ENCODE measurements around the gene TMC7.
A peak's percentile ranks its signal among the peaks of the same experiment; 100 is the strongest.
"Not testable (repeated sequence)": the region's sequence is repeated elsewhere in the genome, so short reads cannot be mapped to it uniquely, and the experiment has no call there.

The TMC7 gene

DNA sequence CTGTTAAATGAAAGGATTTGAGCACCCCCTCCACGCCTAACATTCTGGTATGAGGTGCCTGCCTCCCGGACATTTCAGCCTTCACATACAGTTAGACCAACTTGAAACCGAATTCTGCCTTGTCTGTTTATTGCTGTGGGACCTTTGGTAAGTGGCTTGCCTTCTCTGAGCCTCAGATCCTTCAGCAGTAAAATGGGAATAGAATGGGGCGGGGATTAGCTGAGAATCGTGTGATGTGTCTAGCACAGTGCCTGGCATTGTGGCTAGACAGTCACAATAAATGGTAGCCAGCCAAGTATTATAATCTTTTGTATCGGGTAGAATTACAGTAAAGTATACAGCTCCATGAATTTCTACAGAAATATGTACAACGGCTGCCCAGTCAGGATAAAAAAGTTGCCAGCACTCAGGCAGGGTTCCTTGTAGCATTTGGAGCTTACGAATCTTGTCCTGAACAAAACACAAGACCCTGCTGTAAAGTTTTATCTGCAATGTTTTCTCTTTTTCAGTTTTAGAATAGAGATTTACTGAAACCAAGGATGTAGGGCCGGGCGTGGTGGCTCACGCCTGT lies 786 bp downstream of the TMC7 start:
- Histone ChIP-seq H3K4me1 (ENCODE audit: control insufficient read depth, insufficient read depth, low read length) (peaks cover 3% of the 10 kb centered on the region), H3K27ac (ENCODE audit: low read length) (no peak overlapping the region)

DNA sequence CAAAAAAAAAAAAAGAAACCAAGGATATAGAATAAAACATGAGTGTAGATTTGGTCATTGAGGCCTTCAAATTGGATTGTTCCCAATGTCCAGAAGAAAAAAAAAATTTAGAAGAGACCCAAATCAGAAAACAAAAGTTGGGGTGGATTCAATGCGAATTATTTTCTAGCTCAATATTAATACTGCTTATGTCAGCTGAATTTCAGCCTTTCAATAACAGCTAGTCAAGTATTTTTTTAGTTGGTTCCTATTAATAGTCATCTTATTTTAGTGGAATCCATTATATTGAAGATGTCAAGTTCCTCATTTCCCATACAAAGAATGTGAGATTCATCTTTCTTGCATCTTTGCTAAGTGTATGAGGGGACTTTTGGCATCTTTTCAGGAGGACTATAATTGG lies 1.5 kb downstream of the TMC7 start:
- H3K27ac ChIP-seq (ENCODE audit: low read length); H3K4me3 ChIP-seq (ENCODE audit: low read length in 2 of 2): not testable (repeated sequence)

More for the DNA sequence above, 786 bp downstream of the TMC7 start:
- Histone ChIP-seq H3K36me3 (ENCODE audit: control insufficient read depth in 2 of 2, insufficient read depth in 2 of 2, low read length in 2 of 2) (no peaks in the 10 kb centered on the region), H3K27me3 (ENCODE audit: control insufficient read depth in 1 of 2, insufficient read depth in 2 of 2, low read length in 2 of 2) (no peaks in the 10 kb centered on the region), H3K4me3 (ENCODE audit: low read length in 2 of 2) (peak overlapping the region; percentile 45 to 66), H3K9ac (ENCODE audit: low read length in 2 of 2) (no peak overlapping the region), H3K9me3 (ENCODE audit: control insufficient read depth in 2 of 2, low read length in 2 of 2) (no peaks in the 10 kb centered on the region)

DNA sequence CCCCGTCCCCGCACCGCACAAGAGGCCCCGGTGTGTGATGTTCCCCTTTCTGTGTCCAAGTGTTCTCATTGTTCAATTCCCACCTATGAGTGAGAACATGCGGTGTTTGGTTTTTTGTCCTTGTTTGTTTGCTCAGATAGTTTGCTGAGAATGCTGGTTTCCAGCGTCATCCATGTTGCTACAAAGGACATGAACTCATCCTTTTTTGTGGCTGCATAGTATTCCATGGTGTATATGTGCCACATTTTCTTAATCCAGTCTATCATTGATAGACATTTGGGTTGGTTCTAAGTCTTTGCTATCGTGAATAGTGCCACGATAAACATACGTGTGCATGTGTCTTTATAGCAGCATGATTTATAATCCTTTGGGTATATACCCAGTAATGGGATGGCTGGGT lies 8.0 kb downstream of the TMC7 start:
- not testable (repeated sequence) for H3K4me3 ChIP-seq (ENCODE audit: low read length in 2 of 2); H3K9me3 ChIP-seq (ENCODE audit: control insufficient read depth in 2 of 2, low read length in 2 of 2); H3K27ac ChIP-seq (ENCODE audit: low read length); H3K4me1 ChIP-seq (ENCODE audit: control insufficient read depth, insufficient read depth, low read length); H3K36me3 ChIP-seq (ENCODE audit: control insufficient read depth in 2 of 2, insufficient read depth in 2 of 2, low read length in 2 of 2); H3K27me3 ChIP-seq (ENCODE audit: control insufficient read depth in 1 of 2, insufficient read depth in 2 of 2, low read length in 2 of 2); H3K9ac ChIP-seq (ENCODE audit: low read length in 2 of 2)

More for the DNA sequence above, 1.5 kb downstream of the TMC7 start:
- not testable (repeated sequence) for H3K4me1 ChIP-seq (ENCODE audit: control insufficient read depth, insufficient read depth, low read length); H3K9me3 ChIP-seq (ENCODE audit: control insufficient read depth in 2 of 2, low read length in 2 of 2); H3K27me3 ChIP-seq (ENCODE audit: control insufficient read depth in 1 of 2, insufficient read depth in 2 of 2, low read length in 2 of 2); H3K9ac ChIP-seq (ENCODE audit: low read length in 2 of 2); H3K36me3 ChIP-seq (ENCODE audit: control insufficient read depth in 2 of 2, insufficient read depth in 2 of 2, low read length in 2 of 2)

DNA sequence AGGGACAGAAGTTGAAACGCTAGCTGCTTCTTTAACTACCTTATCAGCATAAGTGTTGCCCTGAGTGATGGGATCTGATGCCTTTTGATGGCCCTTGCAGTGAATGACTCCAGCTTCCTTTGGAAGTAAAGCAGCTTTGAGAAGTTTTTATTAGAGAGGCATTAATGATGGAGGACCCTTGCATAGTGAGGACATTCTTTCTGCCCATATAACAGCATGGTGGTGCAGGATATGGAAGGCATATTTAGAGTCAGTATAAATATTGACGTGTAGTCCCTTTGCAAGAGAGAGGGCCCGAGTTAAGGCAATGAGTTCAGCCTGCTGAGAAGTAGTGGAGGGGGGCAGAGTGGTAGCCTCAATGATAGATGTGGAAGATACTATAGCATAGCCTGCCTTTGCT lies 9.8 kb downstream of the TMC7 start:
- not testable (repeated sequence) for H3K9me3 ChIP-seq (ENCODE audit: control insufficient read depth in 2 of 2, low read length in 2 of 2); H3K27me3 ChIP-seq (ENCODE audit: control insufficient read depth in 1 of 2, insufficient read depth in 2 of 2, low read length in 2 of 2); H3K4me3 ChIP-seq (ENCODE audit: low read length in 2 of 2); H3K4me1 ChIP-seq (ENCODE audit: control insufficient read depth, insufficient read depth, low read length); H3K36me3 ChIP-seq (ENCODE audit: control insufficient read depth in 2 of 2, insufficient read depth in 2 of 2, low read length in 2 of 2); H3K9ac ChIP-seq (ENCODE audit: low read length in 2 of 2); H3K27ac ChIP-seq (ENCODE audit: low read length)

DNA sequence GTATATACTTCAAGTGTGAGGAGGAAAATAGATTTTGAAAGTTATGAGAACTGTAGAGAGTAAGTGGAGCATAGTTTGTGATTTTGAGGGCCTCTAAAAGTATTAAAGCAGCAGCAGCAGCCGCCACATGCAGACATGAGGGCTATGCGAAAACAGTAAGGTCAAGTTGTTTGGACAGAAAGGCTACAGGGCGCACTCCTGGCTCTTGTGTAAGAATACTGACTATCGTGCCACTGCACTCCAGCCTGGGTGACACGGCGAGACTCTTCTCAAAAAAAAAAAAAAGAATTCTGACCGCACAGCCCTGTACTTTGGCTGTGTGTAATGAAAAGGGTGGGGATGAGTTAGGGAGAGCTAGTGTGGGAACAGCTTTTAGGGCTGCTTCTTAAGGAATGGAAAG lies 10.4 kb downstream of the TMC7 start:
- H3K4me1 ChIP-seq (ENCODE audit: control insufficient read depth, insufficient read depth, low read length); H3K9ac ChIP-seq (ENCODE audit: low read length in 2 of 2); H3K9me3 ChIP-seq (ENCODE audit: control insufficient read depth in 2 of 2, low read length in 2 of 2); H3K36me3 ChIP-seq (ENCODE audit: control insufficient read depth in 2 of 2, insufficient read depth in 2 of 2, low read length in 2 of 2); H3K27ac ChIP-seq (ENCODE audit: low read length); H3K27me3 ChIP-seq (ENCODE audit: control insufficient read depth in 1 of 2, insufficient read depth in 2 of 2, low read length in 2 of 2); H3K4me3 ChIP-seq (ENCODE audit: low read length in 2 of 2): not testable (repeated sequence)

DNA sequence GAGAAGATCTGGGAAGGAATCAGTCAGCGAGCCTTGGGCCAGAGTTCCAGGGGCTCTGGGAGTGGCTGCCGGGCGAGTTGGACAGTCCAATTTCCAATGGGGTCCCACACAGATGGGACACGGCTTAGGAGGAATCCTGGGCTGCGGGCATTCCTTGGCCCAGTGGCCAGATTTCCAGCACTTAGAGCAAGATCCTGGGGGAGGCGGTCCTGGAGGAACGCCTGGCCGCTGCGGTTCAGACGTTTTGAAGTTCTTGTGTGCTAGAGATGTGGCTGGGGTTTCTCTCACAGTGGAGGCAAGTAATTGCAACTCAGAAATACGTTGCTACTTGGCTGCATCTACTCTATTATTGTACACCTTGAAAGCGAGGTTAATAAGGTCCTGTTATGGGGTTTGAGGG lies 11.7 kb downstream of the TMC7 start:
- not testable (repeated sequence) for H3K4me1 ChIP-seq (ENCODE audit: control insufficient read depth, insufficient read depth, low read length); H3K36me3 ChIP-seq (ENCODE audit: control insufficient read depth in 2 of 2, insufficient read depth in 2 of 2, low read length in 2 of 2); H3K9ac ChIP-seq (ENCODE audit: low read length in 2 of 2); H3K27me3 ChIP-seq (ENCODE audit: control insufficient read depth in 1 of 2, insufficient read depth in 2 of 2, low read length in 2 of 2); H3K9me3 ChIP-seq (ENCODE audit: control insufficient read depth in 2 of 2, low read length in 2 of 2); H3K27ac ChIP-seq (ENCODE audit: low read length); H3K4me3 ChIP-seq (ENCODE audit: low read length in 2 of 2)

DNA sequence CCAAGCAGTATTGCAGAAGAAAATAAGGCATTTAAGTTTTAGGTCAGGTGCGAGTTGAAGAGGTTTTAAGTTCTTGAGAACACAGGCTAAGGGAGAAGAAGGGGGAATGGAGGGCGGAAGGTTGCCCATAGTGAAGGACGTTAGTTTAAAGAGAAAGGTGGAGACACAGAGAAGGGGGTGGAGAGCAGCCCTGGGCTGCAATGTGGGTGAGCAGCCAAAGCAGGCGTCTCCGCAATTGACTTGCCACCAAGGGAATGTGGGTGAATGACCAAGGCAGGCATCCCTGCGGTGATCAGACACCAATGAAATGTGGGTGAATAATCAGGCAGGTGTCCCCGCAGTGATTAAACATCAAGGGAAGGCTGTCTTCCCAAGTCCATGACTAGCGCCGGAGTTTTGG lies 12.8 kb downstream of the TMC7 start:
- H3K9ac ChIP-seq (ENCODE audit: low read length in 2 of 2); H3K27ac ChIP-seq (ENCODE audit: low read length); H3K4me3 ChIP-seq (ENCODE audit: low read length in 2 of 2); H3K9me3 ChIP-seq (ENCODE audit: control insufficient read depth in 2 of 2, low read length in 2 of 2); H3K27me3 ChIP-seq (ENCODE audit: control insufficient read depth in 1 of 2, insufficient read depth in 2 of 2, low read length in 2 of 2); H3K4me1 ChIP-seq (ENCODE audit: control insufficient read depth, insufficient read depth, low read length); H3K36me3 ChIP-seq (ENCODE audit: control insufficient read depth in 2 of 2, insufficient read depth in 2 of 2, low read length in 2 of 2): not testable (repeated sequence)

DNA sequence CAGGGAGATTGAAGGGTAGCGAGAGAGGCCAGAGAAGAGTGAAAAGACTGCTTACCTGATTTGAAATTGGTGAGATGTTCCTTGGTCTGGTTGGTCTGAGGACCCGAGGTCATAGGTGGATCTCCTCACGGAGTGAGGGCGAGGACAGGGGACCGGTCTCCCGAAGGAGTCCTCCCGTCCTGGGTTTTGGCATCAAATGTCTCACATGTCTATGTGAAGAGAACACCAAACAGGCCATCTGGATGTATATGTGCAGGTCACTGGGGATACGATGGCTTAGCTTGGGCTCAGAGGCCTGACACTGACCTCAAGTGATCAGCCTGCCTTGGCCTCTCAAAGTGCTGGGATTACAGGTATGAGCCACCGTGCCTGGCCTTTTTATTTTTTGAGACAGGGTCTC lies 13.3 kb downstream of the TMC7 start:
- H3K9ac ChIP-seq (ENCODE audit: low read length in 2 of 2); H3K4me1 ChIP-seq (ENCODE audit: control insufficient read depth, insufficient read depth, low read length); H3K27me3 ChIP-seq (ENCODE audit: control insufficient read depth in 1 of 2, insufficient read depth in 2 of 2, low read length in 2 of 2); H3K36me3 ChIP-seq (ENCODE audit: control insufficient read depth in 2 of 2, insufficient read depth in 2 of 2, low read length in 2 of 2); H3K27ac ChIP-seq (ENCODE audit: low read length); H3K9me3 ChIP-seq (ENCODE audit: control insufficient read depth in 2 of 2, low read length in 2 of 2); H3K4me3 ChIP-seq (ENCODE audit: low read length in 2 of 2): not testable (repeated sequence)

DNA sequence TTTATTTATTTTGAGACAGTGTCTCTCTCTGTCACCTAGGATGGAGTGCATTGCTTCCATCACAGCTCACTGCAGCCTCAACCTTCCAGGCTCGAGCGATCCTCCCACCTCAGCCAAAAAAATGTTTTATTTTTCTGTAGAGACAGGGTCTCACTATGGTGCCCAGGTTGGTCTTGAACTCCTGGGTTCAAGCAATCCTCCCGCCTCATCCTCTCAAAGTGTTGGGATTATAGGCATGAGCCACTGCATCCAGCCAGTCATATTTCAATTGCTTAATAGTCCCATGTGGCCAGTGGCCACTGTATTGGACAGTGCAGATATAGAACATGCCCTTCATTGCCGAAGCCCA lies 15.3 kb downstream of the TMC7 start:
- no peaks in the 10 kb centered on the region for H3K36me3 ChIP-seq (ENCODE audit: control insufficient read depth in 2 of 2, insufficient read depth in 2 of 2, low read length in 2 of 2)
- H3K27me3 ChIP-seq (ENCODE audit: control insufficient read depth in 1 of 2, insufficient read depth in 2 of 2, low read length in 2 of 2), result no peaks in the 10 kb centered on the region
- no peak overlapping the region for H3K4me3 ChIP-seq (ENCODE audit: low read length in 2 of 2)
- H3K4me1 ChIP-seq (ENCODE audit: control insufficient read depth, insufficient read depth, low read length), result no peaks in the 10 kb centered on the region
- no peaks in the 10 kb centered on the region for H3K9me3 ChIP-seq (ENCODE audit: control insufficient read depth in 2 of 2, low read length in 2 of 2)
- H3K9ac ChIP-seq (ENCODE audit: low read length in 2 of 2), result no peak overlapping the region
- no peak overlapping the region for H3K27ac ChIP-seq (ENCODE audit: low read length)

DNA sequence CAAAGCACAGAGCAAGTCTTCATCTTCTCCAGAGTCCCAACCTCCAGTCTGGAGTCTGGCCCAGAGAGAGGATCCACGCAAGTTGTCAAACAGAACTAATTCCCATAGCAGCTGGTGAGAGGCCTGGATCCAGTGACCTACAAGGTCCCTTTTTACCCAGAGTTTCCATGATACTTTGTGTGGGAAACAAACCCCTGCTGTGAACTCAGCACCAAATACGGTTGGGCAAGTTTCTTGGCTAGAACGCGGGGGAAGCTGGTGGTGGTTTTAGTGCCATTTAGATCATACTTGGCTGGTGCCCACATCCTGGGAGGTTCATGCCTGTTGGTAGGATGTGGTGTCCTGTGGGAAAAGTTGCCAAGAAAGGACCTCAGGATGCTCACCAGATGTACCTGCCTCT lies 18.1 kb downstream of the TMC7 start:
- H3K27ac ChIP-seq (ENCODE audit: low read length), result no peak overlapping the region
- no peak overlapping the region for H3K9ac ChIP-seq (ENCODE audit: low read length in 2 of 2)
- no peaks in the 10 kb centered on the region for H3K4me1 ChIP-seq (ENCODE audit: control insufficient read depth, insufficient read depth, low read length)
- no peaks in the 10 kb centered on the region for H3K36me3 ChIP-seq (ENCODE audit: control insufficient read depth in 2 of 2, insufficient read depth in 2 of 2, low read length in 2 of 2)
- H3K27me3 ChIP-seq (ENCODE audit: control insufficient read depth in 1 of 2, insufficient read depth in 2 of 2, low read length in 2 of 2), result no peaks in the 10 kb centered on the region
- no peaks in the 10 kb centered on the region for H3K9me3 ChIP-seq (ENCODE audit: control insufficient read depth in 2 of 2, low read length in 2 of 2)
- H3K4me3 ChIP-seq (ENCODE audit: low read length in 2 of 2), result no peak overlapping the region

DNA sequence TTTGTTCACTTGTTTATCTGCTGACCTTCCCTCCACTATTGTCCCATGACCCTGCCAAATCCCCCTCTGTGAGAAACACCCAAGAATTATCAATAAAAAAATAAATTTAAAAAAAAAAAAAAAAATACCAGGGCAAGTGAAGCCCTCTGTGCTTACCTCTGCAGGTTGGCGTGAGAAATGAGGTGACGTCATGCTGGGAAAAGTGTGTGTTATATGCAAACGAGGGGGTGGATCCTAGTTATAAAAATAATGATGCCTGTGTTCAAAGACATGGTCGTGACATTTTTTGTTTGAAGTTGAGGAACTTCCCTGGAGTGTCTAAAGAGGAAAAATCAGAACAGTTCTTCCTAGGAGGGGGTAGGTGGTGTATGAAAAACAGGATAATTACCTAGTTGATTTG lies 20.2 kb downstream of the TMC7 start:
- Histone ChIP-seq H3K36me3 (ENCODE audit: control insufficient read depth in 2 of 2, insufficient read depth in 2 of 2, low read length in 2 of 2) (no peaks in the 10 kb centered on the region), H3K4me3 (ENCODE audit: low read length in 2 of 2) (no peak overlapping the region), H3K4me1 (ENCODE audit: control insufficient read depth, insufficient read depth, low read length) (no peaks in the 10 kb centered on the region), H3K27ac (ENCODE audit: low read length) (no peak overlapping the region), H3K9ac (ENCODE audit: low read length in 2 of 2) (no peak overlapping the region), H3K27me3 (ENCODE audit: control insufficient read depth in 1 of 2, insufficient read depth in 2 of 2, low read length in 2 of 2) (no peaks in the 10 kb centered on the region), H3K9me3 (ENCODE audit: control insufficient read depth in 2 of 2, low read length in 2 of 2) (no peaks in the 10 kb centered on the region)
